Fibroblast of lung (primary cell): ENCODE measurements around the gene RGS3. TPM values are rescaled to one million over a fixed set of nuclear protein-coding genes. Genes with fewer than 3 reads are reported as not detected.
A peak's percentile ranks its signal among the peaks of the same experiment; 100 is the strongest.

Experiments used
- DNase-seq, 2 donors: peaks; one replicate each; pipeline versions ENCODE4 v3.0.0 to v3.0.0-alpha.2; 2010; ENCODE audit warnings: low read depth in 2 of 2
- H2AFZ ChIP-seq: 2 replicates; pipeline ENCODE4 v1.5.1; 2012; ENCODE audit warnings: low read length, control low read depth, inconsistent platforms
- H3K27ac ChIP-seq: 2 replicates; pipeline ENCODE4 v1.5.1; 2011; ENCODE audit warnings: low read length, control low read depth; ENCODE audit not compliant: insufficient read depth
- H3K27me3 ChIP-seq: 2 replicates; pipeline ENCODE4 v1.5.1; 2011; ENCODE audit warnings: mild to moderate bottlenecking, low read length; ENCODE audit not compliant: control insufficient read depth, insufficient read depth
- H3K36me3 ChIP-seq: 2 replicates; pipeline ENCODE4 v1.5.1; 2011; ENCODE audit warnings: low read length; ENCODE audit not compliant: control insufficient read depth, insufficient read depth
- H3K4me1 ChIP-seq: 2 replicates; pipeline ENCODE4 v1.5.1; 2011; ENCODE audit warnings: low read length; ENCODE audit not compliant: control insufficient read depth, insufficient read depth; ENCODE audit errors: extremely low read depth
- H3K4me2 ChIP-seq: 2 replicates; pipeline ENCODE4 v1.5.1; 2011; ENCODE audit warnings: low read length, control low read depth; ENCODE audit not compliant: insufficient read depth; ENCODE audit errors: extremely low read depth
- H3K4me3 ChIP-seq, 4 experiments: fragments of 200-600 bp in 1 of 4; sonication (generic) in 1 of 4; replicated peaks in 1 of 4; 2 replicates each; pipeline ENCODE4 v1.5.1; 2011 to 2016; ENCODE audit warnings: low read length in 4 of 4, low read depth in 3 of 4, mild to moderate bottlenecking in 3 of 4, control low read depth in 2 of 4, inconsistent platforms in 1 of 4, mixed read lengths in 1 of 4; ENCODE audit not compliant: insufficient read depth in 1 of 4; ENCODE audit errors: control extremely low read depth in 1 of 4
- H3K79me2 ChIP-seq: 2 replicates; pipeline ENCODE4 v1.5.1; 2012; ENCODE audit warnings: mild to moderate bottlenecking, low read length, inconsistent platforms; ENCODE audit not compliant: control insufficient read depth, insufficient read depth
- H3K9ac ChIP-seq: 2 replicates; pipeline ENCODE4 v1.5.1; 2011; ENCODE audit warnings: mild to moderate bottlenecking, low read length, control low read depth; ENCODE audit not compliant: insufficient read depth
- H3K9me3 ChIP-seq: 2 replicates; pipeline ENCODE4 v1.5.1; 2012; ENCODE audit warnings: low read depth, low read length; ENCODE audit not compliant: control insufficient read depth, insufficient read depth
- H4K20me1 ChIP-seq: 2 replicates; pipeline ENCODE4 v1.5.1; 2011; ENCODE audit warnings: low read length; ENCODE audit not compliant: control insufficient read depth, insufficient read depth; ENCODE audit errors: extremely low read depth
- CTCF ChIP-seq, 2 donors: IDR thresholded peaks in 1 of 2; conservative IDR thresholded peaks in 1 of 2; 1 replicate in 1 of 2; 2 replicates in 1 of 2; pipeline ENCODE4 v1.5.1; 2011 to 2012; ENCODE audit warnings: low read length in 2 of 2, control low read depth in 1 of 2, inconsistent platforms in 1 of 2, low read depth in 1 of 2, mild to moderate bottlenecking in 1 of 2
- EZH2 ChIP-seq: IDR thresholded peaks from 2 replicates; pipeline ENCODE4 v1.5.1; 2012; ENCODE audit warnings: low read length, control low read depth, mild to moderate bottlenecking; ENCODE audit errors: missing control alignments
- polyA plus RNA-seq, 2 donors: library from polyadenylated mRNA; depleted of rRNA in 1 of 2; stranded (reverse) in 1 of 2; unstranded in 1 of 2; fragments of >200 nt; gene quantifications; 2 replicates each; pipeline ENCODE4 v1.2.1, GENCODE V29; 2011 to 2012; ENCODE audit warnings: missing spikeins in 1 of 2
- total RNA-seq: library from RNA; depleted of rRNA; stranded (reverse); fragments of >200 nt; gene quantifications from 2 replicates; pipeline ENCODE4 v1.2.1, GENCODE V29; 2014

RGS3 gene
- total and polyA plus RNA-seq, 2 donors (not counting 1 experiment from before 2014, with no cell fraction given): 48.1 to 74.3 TPM

- no peaks in the 10 kb centered on the region for H3K79me2 ChIP-seq
- peak; percentile 46 to 72 for DNase-seq
- no peak overlapping the region for H3K4me2 ChIP-seq
- TF ChIP-seq EZH2: no peak
- no peak for TF ChIP-seq CTCF (conservative IDR thresholded peaks at IDR 0.05 in 1 of 2, IDR thresholded peaks at IDR 0.05 in 1 of 2; ENCODE audit: low read depth in 1 of 2, low read length in 2 of 2)
- peaks cover 15% of the 10 kb centered on the region for H3K4me1 ChIP-seq
- no peak overlapping the region for H2AFZ ChIP-seq
- H3K36me3 ChIP-seq: no peaks in the 10 kb centered on the region
- H3K4me3 ChIP-seq: no peak overlapping the region
- H4K20me1 ChIP-seq: no peaks in the 10 kb centered on the region
- no peaks in the 10 kb centered on the region for H3K9me3 ChIP-seq
- H3K27me3 ChIP-seq: no peaks in the 10 kb centered on the region
- no peak overlapping the region for H3K9ac ChIP-seq
- no peak overlapping the region for H3K27ac ChIP-seq
These were observed 29.0 kb downstream of the RGS3 start for GRCh38 chr9:113492343-113493202.

DNA sequence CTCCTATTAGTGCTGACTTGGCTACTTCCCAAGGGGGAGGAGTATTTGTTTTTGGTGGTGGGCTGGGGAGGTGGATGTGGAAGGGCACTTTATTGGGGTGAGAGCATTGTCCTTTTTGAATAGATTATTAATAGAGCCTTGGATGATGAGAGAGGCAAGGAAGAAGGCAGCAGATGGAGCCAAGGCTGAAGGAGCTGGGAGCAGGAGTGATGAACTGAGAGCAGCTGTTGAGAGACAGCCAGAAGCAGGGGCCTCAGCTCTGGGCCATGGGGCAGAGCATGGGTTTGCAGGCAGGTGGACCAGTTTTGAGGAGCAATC is 29.6 kb downstream of the RGS3 start:
- Histone ChIP-seq H3K36me3 (no peaks in the 10 kb centered on the region), H4K20me1 (no peaks in the 10 kb centered on the region), H3K27ac (no peak overlapping the region), H3K9me3 (no peaks in the 10 kb centered on the region), H3K4me1 (peaks cover 14% of the 10 kb centered on the region), H3K4me3 (no peak overlapping the region), H3K79me2 (no peaks in the 10 kb centered on the region), H3K9ac (no peak overlapping the region), H3K4me2 (no peak overlapping the region), H3K27me3 (no peaks in the 10 kb centered on the region), H2AFZ (no peak overlapping the region)
- DNase-seq: no peak
- TF ChIP-seq EZH2 (no peak), CTCF (conservative IDR thresholded peaks at IDR 0.05 in 1 of 2, IDR thresholded peaks at IDR 0.05 in 1 of 2; ENCODE audit: low read depth in 1 of 2, low read length in 2 of 2) (no peak)

DNA sequence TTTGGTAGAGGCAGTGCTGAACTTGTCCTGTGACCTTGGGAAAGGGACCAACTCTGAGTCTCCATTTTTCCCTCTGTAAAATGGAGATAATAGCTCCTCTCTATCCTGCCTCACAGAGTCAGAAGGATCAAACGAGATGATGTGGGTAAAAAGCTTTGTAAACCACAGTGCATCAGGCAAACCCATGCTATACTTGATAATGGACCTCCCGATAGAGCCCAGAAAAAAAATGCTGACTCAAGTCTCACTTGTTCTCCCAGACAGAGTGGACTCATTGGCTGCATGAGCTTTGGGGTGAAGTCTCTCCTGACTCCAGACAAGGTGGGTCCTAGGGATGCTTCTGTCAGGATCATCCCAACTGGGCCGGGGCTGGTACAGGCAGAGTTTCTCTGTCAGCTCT is 32.0 kb downstream of the RGS3 start:
- H3K9ac ChIP-seq: no peak overlapping the region
- no peak overlapping the region for H3K4me3 ChIP-seq
- TF ChIP-seq EZH2 (no peak), CTCF (conservative IDR thresholded peaks at IDR 0.05 in 1 of 2, IDR thresholded peaks at IDR 0.05 in 1 of 2; ENCODE audit: low read depth in 1 of 2, low read length in 2 of 2) (no peak)

More for the DNA sequence above, 32.0 kb downstream of the RGS3 start:
- Histone ChIP-seq H3K36me3 (no peaks in the 10 kb centered on the region), H3K27me3 (no peaks in the 10 kb centered on the region), H4K20me1 (no peaks in the 10 kb centered on the region), H3K4me2 (no peak overlapping the region), H2AFZ (no peak overlapping the region), H3K9me3 (no peaks in the 10 kb centered on the region), H3K79me2 (no peaks in the 10 kb centered on the region), H3K4me1 (peaks cover 7% of the 10 kb centered on the region), H3K27ac (no peak overlapping the region)
- DNase-seq: no peak
